ENCODE measurements around the gene RFT1. TPM values are rescaled to one million over a fixed set of nuclear protein-coding genes. Genes with fewer than 3 reads are reported as not detected.

RFT1 gene
- total RNA-seq, 1 donor, result 11.9 TPM

- Histone ChIP-seq H3K36me3 (ENCODE audit: insufficient read depth, low read length) (no peaks in the 10 kb centered on the region), H3K4me3 (ENCODE audit: insufficient read depth, low read length) (peak overlapping the region; percentile 19), H3K27ac (ENCODE audit: low read depth, low read length) (no peak overlapping the region), H3K9me3 (ENCODE audit: low read depth, low read length) (no peaks in the 10 kb centered on the region), H3K27me3 (ENCODE audit: insufficient read depth, low read length) (no peaks in the 10 kb centered on the region), H3K4me2 (ENCODE audit: insufficient read depth, low read length) (peak overlapping the region; percentile 40), H2AFZ (ENCODE audit: low read length) (no peak overlapping the region), H3K79me2 (ENCODE audit: insufficient read depth, low read length) (no peaks in the 10 kb centered on the region), H4K20me1 (ENCODE audit: insufficient read depth, low read length) (no peaks in the 10 kb centered on the region), H3K4me1 (ENCODE audit: insufficient read depth, low read length) (peaks cover 11% of the 10 kb centered on the region)
- DNase-seq (ENCODE audit: insufficient read length, low spot score, missing footprints), result peak; percentile 85
- no peak for TF ChIP-seq CTCF (IDR thresholded peaks at IDR 0.05; ENCODE audit: extremely low read depth, low read depth, low read length)
These were observed 46.7 kb downstream of the RFT1 start for GRCh38 chr3:53083521-53083920.

- no peak for DNase-seq (ENCODE audit: insufficient read length, low spot score, missing footprints)
- H3K36me3 ChIP-seq (ENCODE audit: insufficient read depth, low read length), result no peaks in the 10 kb centered on the region
- H3K27me3 ChIP-seq (ENCODE audit: insufficient read depth, low read length), result no peaks in the 10 kb centered on the region
- no peak overlapping the region for H2AFZ ChIP-seq (ENCODE audit: low read length)
- H3K4me2 ChIP-seq (ENCODE audit: insufficient read depth, low read length), result no peak overlapping the region
- no peaks in the 10 kb centered on the region for H4K20me1 ChIP-seq (ENCODE audit: insufficient read depth, low read length)
- H3K9me3 ChIP-seq (ENCODE audit: low read depth, low read length), result no peaks in the 10 kb centered on the region
- no peak overlapping the region for H3K27ac ChIP-seq (ENCODE audit: low read depth, low read length)
- H3K4me3 ChIP-seq (ENCODE audit: insufficient read depth, low read length), result no peak overlapping the region
- H3K4me1 ChIP-seq (ENCODE audit: insufficient read depth, low read length), result peaks cover 11% of the 10 kb centered on the region
- no peaks in the 10 kb centered on the region for H3K79me2 ChIP-seq (ENCODE audit: insufficient read depth, low read length)
- TF ChIP-seq CTCF (IDR thresholded peaks at IDR 0.05; ENCODE audit: extremely low read depth, low read depth, low read length), result no peak
These were observed 47.5 kb downstream of the RFT1 start for GRCh38 chr3:53082736-53083135.

- Histone ChIP-seq H3K27me3 (ENCODE audit: insufficient read depth, low read length) (no peaks in the 10 kb centered on the region), H3K27ac (ENCODE audit: low read depth, low read length) (no peak overlapping the region), H3K36me3 (ENCODE audit: insufficient read depth, low read length) (no peaks in the 10 kb centered on the region), H3K4me1 (ENCODE audit: insufficient read depth, low read length) (peaks cover 11% of the 10 kb centered on the region), H3K4me3 (ENCODE audit: insufficient read depth, low read length) (no peak overlapping the region), H3K4me2 (ENCODE audit: insufficient read depth, low read length) (no peak overlapping the region), H2AFZ (ENCODE audit: low read length) (no peak overlapping the region), H4K20me1 (ENCODE audit: insufficient read depth, low read length) (no peaks in the 10 kb centered on the region), H3K9me3 (ENCODE audit: low read depth, low read length) (no peaks in the 10 kb centered on the region), H3K79me2 (ENCODE audit: insufficient read depth, low read length) (no peaks in the 10 kb centered on the region)
- no peak for DNase-seq (ENCODE audit: insufficient read length, low spot score, missing footprints)
- no peak for TF ChIP-seq CTCF (IDR thresholded peaks at IDR 0.05; ENCODE audit: extremely low read depth, low read depth, low read length)
These were observed 48.9 kb downstream of the RFT1 start for GRCh38 chr3:53081318-53081717.

GRCh38 chr3:53080612-53081205, 49.5 kb downstream of the RFT1 start:
- no peak for TF ChIP-seq CTCF (IDR thresholded peaks at IDR 0.05; ENCODE audit: extremely low read depth, low read depth, low read length)
- no peak overlapping the region for H2AFZ ChIP-seq (ENCODE audit: low read length)
- no peak overlapping the region for H3K4me3 ChIP-seq (ENCODE audit: insufficient read depth, low read length)
- DNase-seq (ENCODE audit: insufficient read length, low spot score, missing footprints), result no peak
- H3K36me3 ChIP-seq (ENCODE audit: insufficient read depth, low read length), result no peaks in the 10 kb centered on the region
- no peaks in the 10 kb centered on the region for H3K79me2 ChIP-seq (ENCODE audit: insufficient read depth, low read length)
- H3K9me3 ChIP-seq (ENCODE audit: low read depth, low read length), result no peaks in the 10 kb centered on the region
- H4K20me1 ChIP-seq (ENCODE audit: insufficient read depth, low read length), result no peaks in the 10 kb centered on the region
- H3K4me1 ChIP-seq (ENCODE audit: insufficient read depth, low read length), result peaks cover 11% of the 10 kb centered on the region
- no peak overlapping the region for H3K4me2 ChIP-seq (ENCODE audit: insufficient read depth, low read length)
- H3K27me3 ChIP-seq (ENCODE audit: insufficient read depth, low read length), result no peaks in the 10 kb centered on the region
- no peak overlapping the region for H3K27ac ChIP-seq (ENCODE audit: low read depth, low read length)

Measured in osteoblast (primary cell).